ENCODE results near the gene SAP25. TPM values are rescaled to one million over a fixed set of nuclear protein-coding genes. Genes with fewer than 3 reads are reported as not detected.

The SAP25 gene
- total RNA-seq, 1 donor from 2014 or later: 24.1 TPM

DNA sequence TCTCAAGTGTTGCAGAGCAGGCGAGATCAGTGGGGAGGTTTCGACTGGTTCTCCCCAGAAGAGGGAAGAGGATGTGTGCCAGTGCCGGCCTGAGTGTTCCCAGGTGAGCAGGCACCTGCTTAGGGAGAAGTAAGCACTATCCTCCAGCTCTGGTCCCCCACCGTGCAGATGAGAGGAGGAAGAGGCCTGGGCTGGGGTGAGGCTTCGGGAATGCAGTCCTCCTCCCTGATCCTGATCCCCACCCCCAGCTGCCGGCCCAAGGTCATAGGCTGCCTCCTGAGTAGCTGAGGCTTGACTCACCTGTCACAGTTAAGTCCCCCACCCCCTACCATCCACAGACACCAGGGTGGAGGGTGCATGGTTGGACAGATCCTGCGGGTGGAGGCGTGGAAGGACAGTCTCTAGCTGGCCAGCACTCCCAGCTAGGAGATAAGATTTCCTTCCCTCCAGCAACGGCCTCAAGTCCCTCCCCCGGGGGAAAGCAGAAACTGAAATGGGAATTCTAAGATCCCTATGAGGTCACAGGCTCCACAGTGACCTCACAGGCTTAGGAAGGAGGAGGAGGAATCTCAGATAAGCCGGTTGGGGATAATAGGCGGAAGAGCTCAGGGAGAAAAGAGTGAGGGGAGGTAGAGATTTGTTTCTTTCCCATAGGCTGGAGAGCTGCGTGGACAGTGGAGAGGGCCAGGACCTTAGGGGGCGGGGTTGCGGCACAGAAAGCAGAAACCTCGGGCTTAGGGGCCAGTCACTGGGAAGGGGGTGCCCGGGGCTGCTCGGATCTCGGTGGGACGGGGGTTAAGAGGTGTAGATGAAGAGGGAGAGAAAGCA lies 11.2 kb upstream of the SAP25 start:
- peak overlapping the region; percentile 96 for H3K27ac Mint-ChIP-seq
- TF ChIP-seq, protein P1, sequence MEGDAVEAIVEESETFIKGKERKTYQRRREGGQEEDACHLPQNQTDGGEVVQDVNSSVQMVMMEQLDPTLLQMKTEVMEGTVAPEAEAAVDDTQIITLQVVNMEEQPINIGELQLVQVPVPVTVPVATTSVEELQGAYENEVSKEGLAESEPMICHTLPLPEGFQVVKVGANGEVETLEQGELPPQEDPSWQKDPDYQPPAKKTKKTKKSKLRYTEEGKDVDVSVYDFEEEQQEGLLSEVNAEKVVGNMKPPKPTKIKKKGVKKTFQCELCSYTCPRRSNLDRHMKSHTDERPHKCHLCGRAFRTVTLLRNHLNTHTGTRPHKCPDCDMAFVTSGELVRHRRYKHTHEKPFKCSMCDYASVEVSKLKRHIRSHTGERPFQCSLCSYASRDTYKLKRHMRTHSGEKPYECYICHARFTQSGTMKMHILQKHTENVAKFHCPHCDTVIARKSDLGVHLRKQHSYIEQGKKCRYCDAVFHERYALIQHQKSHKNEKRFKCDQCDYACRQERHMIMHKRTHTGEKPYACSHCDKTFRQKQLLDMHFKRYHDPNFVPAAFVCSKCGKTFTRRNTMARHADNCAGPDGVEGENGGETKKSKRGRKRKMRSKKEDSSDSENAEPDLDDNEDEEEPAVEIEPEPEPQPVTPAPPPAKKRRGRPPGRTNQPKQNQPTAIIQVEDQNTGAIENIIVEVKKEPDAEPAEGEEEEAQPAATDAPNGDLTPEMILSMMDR (IDR thresholded peaks at IDR 0.05): no peak
- CTCF ChIA-PET: interaction anchor here (1.4 to 3.8 kb wide), 5 partner anchors 21 to 106 kb away, joined by 3 to 23 read pairs (median 7); no protein-coding TSS in a partner anchor
- DNase-seq (no peak), ATAC-seq (ENCODE audit: low read depth) (no peak)
- peak overlapping the region; percentile 93 for H3K4me3 Mint-ChIP-seq
- H3K9me3 Mint-ChIP-seq: no peaks in the 10 kb centered on the region
- peaks cover 15% of the 10 kb centered on the region for H3K36me3 Mint-ChIP-seq (ENCODE audit: low read depth)
- peaks cover 38% of the 10 kb centered on the region for H3K4me1 Mint-ChIP-seq
- intact Hi-C loops (cut with micrococcal nuclease): loop anchor here (1.0 to 5.0 kb wide), 4 partner anchors 41 to 1443 kb away; partner anchors contain the start of genes GIGYF1, SMURF1 and TRAPPC14
- no peaks in the 10 kb centered on the region for H3K27me3 Mint-ChIP-seq
- POLR2A ChIA-PET: interaction anchor here (0.6 to 5.4 kb wide), 36 partner anchors 10 to 1203 kb away, joined by 3 to 114 read pairs (median 6); partner anchors contain the start of genes AGFG2, AP4M1, BUD31 and GIGYF1

DNA sequence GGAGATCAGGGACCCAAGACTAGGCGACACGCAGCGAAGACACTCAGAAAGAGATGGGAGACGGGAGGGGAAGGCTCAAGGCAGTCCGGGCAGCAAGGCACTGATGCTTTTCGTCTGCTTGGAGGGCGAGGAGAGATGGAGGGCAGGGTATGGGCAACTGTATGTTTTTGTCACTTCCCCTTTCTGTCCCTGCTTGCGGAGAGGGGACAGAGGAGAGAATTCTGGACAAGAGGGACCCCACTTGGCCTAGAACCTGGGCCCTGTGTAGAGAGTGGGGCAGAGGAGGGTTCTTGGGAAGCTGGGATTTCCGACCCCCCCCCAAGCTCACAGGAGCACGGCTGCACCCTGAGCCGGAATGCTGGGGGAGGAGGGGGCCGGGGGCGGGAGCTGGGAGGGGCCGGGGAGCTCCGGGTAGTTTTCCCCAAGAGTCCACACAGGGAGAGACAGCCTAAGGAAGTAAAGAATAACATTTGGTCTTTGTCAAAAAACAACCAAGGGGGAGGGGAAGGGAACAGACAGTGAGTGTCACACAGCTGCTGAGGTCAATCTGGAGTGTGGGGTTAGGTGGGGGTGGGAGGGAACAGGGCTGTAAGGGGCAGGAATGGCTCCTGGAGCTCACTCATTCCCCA lies 10.5 kb upstream of the SAP25 start:
- no peak for DNase-seq
- POLR2A ChIA-PET: interaction anchor here (0.6 to 5.4 kb wide), 24 partner anchors 10 to 1202 kb away, joined by 3 to 114 read pairs (median 7); partner anchors contain the start of genes AGFG2, AP4M1, GIGYF1 and GNB2
- H3K27ac Mint-ChIP-seq: peak overlapping the region; percentile 96

DNA sequence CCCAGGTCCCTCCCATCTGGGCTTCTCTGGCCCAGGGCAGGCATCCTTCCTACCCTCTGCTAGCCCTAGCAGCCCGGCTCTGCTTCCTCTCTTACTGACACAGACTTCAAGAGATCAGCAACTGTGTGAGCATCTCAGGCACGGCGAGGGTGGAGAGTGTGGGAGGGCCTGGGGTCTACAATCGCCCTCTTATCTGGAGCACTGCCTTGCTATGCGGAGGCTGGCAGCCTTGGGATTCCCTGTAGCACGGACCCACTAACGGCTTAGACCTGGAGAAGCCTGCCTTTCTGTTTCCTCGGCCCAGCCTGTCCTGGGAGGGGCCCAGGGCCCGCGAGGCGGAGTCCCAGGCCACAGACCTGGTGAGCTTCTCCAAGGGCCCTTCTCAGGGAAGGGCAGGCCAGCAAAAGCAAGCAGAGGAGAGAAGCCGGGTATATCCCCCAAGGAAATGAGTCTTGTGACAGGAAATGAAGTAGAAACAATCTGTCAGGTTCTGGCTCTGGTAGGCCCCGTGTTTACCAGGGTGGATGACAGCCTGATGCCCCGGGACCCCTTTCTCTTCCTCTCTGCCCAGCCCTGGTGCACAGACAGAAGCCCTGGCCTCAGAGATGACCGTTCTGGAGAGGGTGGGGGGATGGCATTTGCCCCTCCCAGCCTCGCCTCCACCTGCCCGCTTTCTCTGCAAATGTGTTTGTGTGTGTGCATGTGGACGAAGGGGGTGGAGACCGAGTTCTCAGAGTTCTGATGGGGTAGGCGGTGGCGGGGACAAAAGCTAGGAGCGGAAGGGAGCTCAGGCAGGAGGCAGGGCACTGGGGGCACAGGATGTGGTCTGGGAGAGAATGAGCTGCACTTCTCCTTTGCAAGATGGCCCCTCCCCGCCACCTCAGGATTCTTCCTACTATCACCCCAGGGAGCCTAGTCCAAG lies 9.7 kb upstream of the SAP25 start:
- Mint-ChIP-seq H3K4me3 (peak overlapping the region; percentile 93), H3K27ac (peak overlapping the region; percentile 96), H3K27me3 (no peaks in the 10 kb centered on the region), H3K4me1 (peaks cover 38% of the 10 kb centered on the region), H3K36me3 (ENCODE audit: low read depth) (peaks cover 15% of the 10 kb centered on the region), H3K9me3 (no peaks in the 10 kb centered on the region)
- ATAC-seq (ENCODE audit: low read depth) (peak; percentile 1), DNase-seq (peak; percentile 50)
- POLR2A ChIA-PET: interaction anchor here (0.6 to 5.4 kb wide), 18 partner anchors 12 to 482 kb away, joined by 3 to 114 read pairs (median 12); partner anchors contain the start of genes AGFG2, AP4M1, GNB2 and MCM7
- intact Hi-C loops (cut with micrococcal nuclease): loop anchor here (1.0 kb wide), 1 partner anchor 14 kb away; no protein-coding TSS in a partner anchor
- CTCF ChIA-PET: interaction anchor here (0.6 to 3.8 kb wide), 5 partner anchors 19 to 108 kb away, joined by 3 to 23 read pairs (median 6); partner anchors contain the start of gene MOSPD3
- TF ChIP-seq, protein P1 (IDR thresholded peaks at IDR 0.05): no peak

More for the DNA sequence above, 10.5 kb upstream of the SAP25 start:
- H3K27me3 Mint-ChIP-seq: no peaks in the 10 kb centered on the region
- no peaks in the 10 kb centered on the region for H3K9me3 Mint-ChIP-seq
- peaks cover 38% of the 10 kb centered on the region for H3K4me1 Mint-ChIP-seq
- no peak for ATAC-seq (ENCODE audit: low read depth)
- intact Hi-C loops (cut with micrococcal nuclease): no loop called here
- H3K4me3 Mint-ChIP-seq: peak overlapping the region; percentile 93
- CTCF ChIA-PET: interaction anchor here (0.6 to 3.8 kb wide), 4 partner anchors 20 to 107 kb away, joined by 3 to 23 read pairs (median 6); partner anchors contain the start of gene MOSPD3
- H3K36me3 Mint-ChIP-seq (ENCODE audit: low read depth): peaks cover 15% of the 10 kb centered on the region
- TF ChIP-seq, protein P1 (IDR thresholded peaks at IDR 0.05): no peak

DNA sequence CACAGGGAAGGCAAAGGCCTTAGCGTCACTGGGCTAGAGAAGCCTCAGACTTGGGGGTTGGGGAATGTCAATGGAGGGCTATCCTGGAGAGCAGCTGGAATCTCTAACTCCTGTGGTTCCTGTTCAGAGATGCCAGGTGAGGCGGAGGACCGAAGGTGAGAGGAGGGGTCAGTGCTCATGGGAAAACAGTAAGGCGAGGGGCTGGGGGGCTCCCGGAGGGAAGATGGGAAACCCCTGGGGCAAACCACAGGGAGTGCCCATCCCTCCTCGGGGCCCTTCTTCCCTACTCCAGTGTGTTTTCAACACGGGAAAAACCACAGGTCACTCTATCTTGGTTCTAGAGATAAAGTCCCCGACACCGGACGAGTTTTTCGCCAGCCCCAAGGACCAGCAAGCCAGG lies 8.9 kb upstream of the SAP25 start:
- H3K27ac Mint-ChIP-seq: peak overlapping the region; percentile 96

More for the DNA sequence above, 8.9 kb upstream of the SAP25 start:
- ATAC-seq (ENCODE audit: low read depth): no peak
- Mint-ChIP-seq H3K4me3 (peak overlapping the region; percentile 93), H3K27me3 (no peaks in the 10 kb centered on the region), H3K9me3 (no peaks in the 10 kb centered on the region), H3K36me3 (ENCODE audit: low read depth) (peaks cover 15% of the 10 kb centered on the region), H3K4me1 (peaks cover 38% of the 10 kb centered on the region)
- DNase-seq: no peak
- ChIA-PET CTCF (interaction anchor here (1.2 to 2.4 kb wide), 2 partner anchors 18 to 23 kb away, joined by 6 to 7 read pairs; no protein-coding TSS in a partner anchor), POLR2A (interaction anchor here (0.6 to 5.2 kb wide), 9 partner anchors 11 to 433 kb away, joined by 3 to 114 read pairs (median 13); partner anchors contain the start of genes MOSPD3, POP7 and SLC12A9)
- intact Hi-C loops (cut with micrococcal nuclease): loop anchor here (1.0 kb wide), 1 partner anchor 13 kb away; no protein-coding TSS in a partner anchor
- TF ChIP-seq, protein P1 (IDR thresholded peaks at IDR 0.05): no peak
